GM15510 (cell line): ENCODE data around the gene WASL.

ENCODE experiments used
- POLR2A ChIP-seq: IDR thresholded peaks from 3 replicates; pipeline ENCODE4 v1.6.1; 2011; ENCODE audit warnings: borderline replicate concordance; ENCODE audit not compliant: insufficient read length; ENCODE audit errors: extremely low read depth

The WASL gene

GRCh38 chr7:123773481-123773880 lies 24.7 kb upstream of the WASL start:
- TF ChIP-seq POLR2A, result no peak

GRCh38 chr7:123772652-123773051 lies 23.8 kb upstream of the WASL start:
- no peak for TF ChIP-seq POLR2A

- TF ChIP-seq POLR2A, result no peak
These were observed 23.0 kb upstream of the WASL start for GRCh38 chr7:123771846-123772245.

- no peak for TF ChIP-seq POLR2A
These were observed 22.5 kb upstream of the WASL start for GRCh38 chr7:123771256-123771655.

- no peak for TF ChIP-seq POLR2A
These were observed 21.6 kb upstream of the WASL start for GRCh38 chr7:123770378-123770777.

- TF ChIP-seq POLR2A, result no peak
These were observed 20.6 kb upstream of the WASL start for GRCh38 chr7:123769371-123769770.

GRCh38 chr7:123768493-123768892 lies 19.7 kb upstream of the WASL start:
- no peak for TF ChIP-seq POLR2A

- no peak for TF ChIP-seq POLR2A
These were observed 14.4 kb upstream of the WASL start for GRCh38 chr7:123763191-123763661.

- no peak for TF ChIP-seq POLR2A
These were observed 12.9 kb upstream of the WASL start for GRCh38 chr7:123761729-123762128.

GRCh38 chr7:123757095-123757494 lies 8.3 kb upstream of the WASL start:
- TF ChIP-seq POLR2A, result no peak

GRCh38 chr7:123755338-123755737 lies 6.5 kb upstream of the WASL start:
- no peak for TF ChIP-seq POLR2A

GRCh38 chr7:123754271-123754871 lies 5.6 kb upstream of the WASL start:
- no peak for TF ChIP-seq POLR2A

- no peak for TF ChIP-seq POLR2A
These were observed 3.7 kb upstream of the WASL start for GRCh38 chr7:123752534-123752933.

- no peak for TF ChIP-seq POLR2A
These were observed 3.0 kb upstream of the WASL start for GRCh38 chr7:123751821-123752220.

GRCh38 chr7:123750389-123751230 lies 1.8 kb upstream of the WASL start:
- TF ChIP-seq POLR2A, result no peak

GRCh38 chr7:123749537-123749857 lies 694 bp upstream of the WASL start:
- no peak for TF ChIP-seq POLR2A
